DMS79 (cell line): Measurements from ENCODE around the gene PDE11A.

Experiments used
- DNase-seq: peaks from one replicate; lab custom pipeline; 2025; lab: John Stamatoyannopoulos, UW

Gene PDE11A

GRCh38 chr2:177923323-177923722 lies 149.3 kb downstream of the PDE11A start:
- DNase-seq, result no peak

GRCh38 chr2:177921726-177922125 lies 150.9 kb downstream of the PDE11A start:
- DNase-seq, result no peak

- no peak for DNase-seq
Measured at GRCh38 chr2:177917169-177917568, 155.4 kb downstream of the PDE11A start.

- no peak for DNase-seq
Measured at GRCh38 chr2:177916342-177916741, 156.2 kb downstream of the PDE11A start.

GRCh38 chr2:177914247-177914646 lies 158.3 kb downstream of the PDE11A start:
- DNase-seq, result no peak

GRCh38 chr2:177909962-177910361 lies 162.6 kb downstream of the PDE11A start:
- DNase-seq, result no peak

GRCh38 chr2:177908824-177909223 lies 163.8 kb downstream of the PDE11A start:
- no peak for DNase-seq

GRCh38 chr2:177908182-177908581 lies 164.4 kb downstream of the PDE11A start:
- DNase-seq, result no peak

GRCh38 chr2:177906041-177906718 lies 166.4 kb downstream of the PDE11A start:
- no peak for DNase-seq

GRCh38 chr2:177905640-177906039 lies 166.9 kb downstream of the PDE11A start:
- no peak for DNase-seq

- DNase-seq, result no peak
Measured at GRCh38 chr2:177902395-177903163, 170.0 kb downstream of the PDE11A start.

GRCh38 chr2:177900082-177900481 lies 172.5 kb downstream of the PDE11A start:
- no peak for DNase-seq

- DNase-seq, result no peak
Measured at GRCh38 chr2:177897278-177897677, 175.3 kb downstream of the PDE11A start.

- no peak for DNase-seq
Measured at GRCh38 chr2:177896587-177896986, 176.0 kb downstream of the PDE11A start.

GRCh38 chr2:177894546-177894945 lies 178.0 kb downstream of the PDE11A start:
- no peak for DNase-seq

GRCh38 chr2:177893880-177894279 lies 178.7 kb downstream of the PDE11A start:
- DNase-seq, result no peak

GRCh38 chr2:177891533-177891932 lies 181.0 kb downstream of the PDE11A start:
- DNase-seq, result no peak

- no peak for DNase-seq
Measured at GRCh38 chr2:177889818-177890460, 182.6 kb downstream of the PDE11A start.

- no peak for DNase-seq
Measured at GRCh38 chr2:177888581-177888980, 184.0 kb downstream of the PDE11A start.

GRCh38 chr2:177887722-177888121 lies 184.9 kb downstream of the PDE11A start:
- DNase-seq, result no peak

- no peak for DNase-seq
Measured at GRCh38 chr2:177886824-177887223, 185.8 kb downstream of the PDE11A start.

- no peak for DNase-seq
Measured at GRCh38 chr2:177885828-177886466, 186.6 kb downstream of the PDE11A start.

GRCh38 chr2:177883177-177883576 lies 189.4 kb downstream of the PDE11A start:
- DNase-seq, result no peak
